Endometrial microvascular endothelial cells (primary cell): ENCODE data around the gene EPB41L2. TPM values are rescaled to one million over a fixed set of nuclear protein-coding genes. Genes with fewer than 3 reads are reported as not detected.
"Not testable (repeated sequence)": the region's sequence is repeated elsewhere in the genome, so short reads cannot be mapped to it uniquely, and the experiment has no call there.

Source experiments
- in situ Hi-C: cut with HindIII; loops from 2 replicates; pipeline ENCODE4 v1.10.0; 2017; ENCODE audit warnings: low sequenced_read_pairs, low pct_unique_long_range_greater_than_20kb; ENCODE audit errors: inconsistent ontology term
- total RNA-seq: library from RNA; depleted of rRNA; stranded (reverse); fragments of >200 nt; gene quantifications from one replicate; pipeline ENCODE4 v1.2.3, GENCODE V29; 2015; ENCODE audit errors: inconsistent ontology term

EPB41L2 gene
- total RNA-seq, 1 donor from 2014 or later: 50.5 TPM

GRCh38 chr6:131013495-131013894 lies 49.5 kb downstream of the EPB41L2 start:
- in situ Hi-C loops: no loop called here

- in situ Hi-C loops: no loop called here
Measured at GRCh38 chr6:131009790-131010189, 53.3 kb downstream of the EPB41L2 start.

DNA sequence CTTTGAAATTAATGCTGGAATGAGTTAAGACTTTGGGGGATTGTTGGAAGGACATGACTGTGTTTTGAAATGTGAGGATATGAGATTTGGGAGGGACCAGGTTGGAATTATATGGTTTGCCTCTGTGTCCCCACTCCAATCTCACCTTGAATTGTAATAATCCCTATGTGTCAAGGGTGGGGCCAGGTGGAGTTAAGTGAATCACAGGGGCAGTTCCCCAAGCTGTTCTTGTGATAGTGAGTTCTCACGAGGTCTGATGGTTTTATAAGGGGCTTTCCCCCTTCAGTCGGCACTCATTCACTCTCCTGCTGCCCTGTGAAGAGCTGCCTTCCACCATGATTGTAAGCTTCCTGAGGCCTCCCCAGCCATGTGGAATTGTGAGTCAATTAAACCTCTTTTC lies 54.1 kb downstream of the EPB41L2 start:
- in situ Hi-C loops: not testable (repeated sequence)

DNA sequence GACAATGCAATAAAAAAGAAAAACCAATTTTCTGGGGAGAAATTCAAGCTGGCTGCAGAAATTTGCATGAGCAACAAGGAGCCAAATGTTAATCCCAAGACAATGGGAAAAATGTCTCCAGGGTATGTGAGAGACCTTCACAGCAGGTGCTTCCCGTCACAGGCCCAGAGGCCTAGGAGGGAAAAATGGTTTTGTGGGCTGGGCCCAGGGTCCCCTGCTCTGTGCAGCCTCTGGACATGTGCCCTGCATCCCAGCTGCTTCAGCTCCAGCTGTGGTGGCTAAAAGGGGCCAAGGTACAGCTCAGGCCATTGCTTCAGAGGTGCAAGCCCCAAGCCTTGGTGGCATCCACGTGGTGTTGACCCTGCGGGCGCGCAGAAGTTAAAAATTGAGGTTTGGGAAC lies 55.1 kb downstream of the EPB41L2 start:
- in situ Hi-C loops: not testable (repeated sequence)

DNA sequence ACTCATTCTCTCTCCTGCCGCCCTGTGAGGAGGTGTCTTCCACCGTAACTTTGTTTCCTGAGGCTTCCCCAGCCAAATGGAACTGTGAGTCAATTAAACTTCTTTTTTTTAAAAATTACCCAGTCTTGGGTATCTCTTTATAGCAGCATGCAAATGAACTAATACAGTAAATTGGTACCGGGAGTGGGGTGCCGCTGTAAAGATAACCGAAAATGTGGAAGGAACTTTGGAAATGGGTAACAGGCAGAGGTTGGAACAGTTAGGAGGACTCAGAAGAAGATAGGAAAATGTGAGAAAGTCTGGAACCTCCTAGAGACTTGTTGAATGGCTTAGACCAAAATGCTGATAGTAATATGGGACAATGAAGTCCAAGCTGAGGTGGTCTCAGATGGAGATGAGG lies 55.8 kb downstream of the EPB41L2 start:
- in situ Hi-C loops: no loop called here

- in situ Hi-C loops: no loop called here
Measured at GRCh38 chr6:131005439-131006016, 57.5 kb downstream of the EPB41L2 start.

- in situ Hi-C loops: no loop called here
Measured at GRCh38 chr6:131004936-131005335, 58.1 kb downstream of the EPB41L2 start.

DNA sequence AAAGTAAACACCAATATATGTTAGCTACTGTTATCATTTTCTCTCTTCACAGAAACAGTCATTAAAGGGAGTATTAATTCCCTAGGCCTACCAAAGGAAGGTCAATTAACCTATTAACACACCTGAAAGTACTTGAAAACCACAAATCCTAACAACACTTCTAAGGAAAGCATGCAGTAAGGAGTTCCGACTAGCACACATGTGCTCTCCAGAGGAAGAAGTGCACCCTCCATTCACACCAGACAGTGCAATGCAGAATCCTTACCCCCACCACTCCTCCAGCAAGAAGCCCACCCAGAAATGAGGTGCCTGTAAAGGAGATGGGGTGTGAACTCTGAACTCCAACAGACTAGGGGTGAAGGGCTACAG lies 58.7 kb downstream of the EPB41L2 start:
- in situ Hi-C loops: no loop called here

GRCh38 chr6:131003488-131004386 lies 59.3 kb downstream of the EPB41L2 start:
- in situ Hi-C loops: no loop called here

- in situ Hi-C loops: no loop called here
Measured at GRCh38 chr6:131002661-131002980, 60.4 kb downstream of the EPB41L2 start.

- in situ Hi-C loops: no loop called here
Measured at GRCh38 chr6:131001945-131002660, 60.9 kb downstream of the EPB41L2 start.

DNA sequence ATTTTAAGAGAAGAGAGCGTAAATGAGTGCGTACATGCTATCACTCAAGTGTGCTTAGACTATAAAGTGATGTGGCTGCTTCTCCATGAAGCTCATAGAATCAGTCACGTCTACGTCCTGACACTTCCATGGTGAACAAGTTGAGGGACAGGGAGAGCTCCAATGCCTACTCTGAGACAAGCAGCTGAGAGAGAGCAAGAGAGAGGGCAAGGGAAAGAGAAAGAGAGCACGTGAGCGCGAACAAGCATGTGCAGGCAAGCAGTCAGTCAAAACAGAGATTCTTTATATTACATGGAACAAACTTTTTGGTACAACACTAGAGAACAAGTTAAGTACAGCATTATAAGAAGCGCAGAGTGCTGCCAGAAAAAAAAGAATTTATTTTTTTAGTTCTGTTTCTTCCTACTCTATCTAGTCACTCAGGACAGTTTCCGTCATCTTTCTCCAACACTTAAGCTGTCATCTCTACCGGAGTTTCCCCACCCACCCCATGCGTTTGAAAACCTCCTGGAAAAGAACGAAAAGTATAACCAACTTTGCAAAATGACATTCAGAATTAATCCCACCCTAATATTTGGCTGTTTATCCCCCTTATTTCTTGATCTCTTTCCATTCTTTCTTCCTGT lies 61.8 kb downstream of the EPB41L2 start:
- in situ Hi-C loops: no loop called here

- in situ Hi-C loops: no loop called here
Measured at GRCh38 chr6:131000544-131000943, 62.5 kb downstream of the EPB41L2 start.

DNA sequence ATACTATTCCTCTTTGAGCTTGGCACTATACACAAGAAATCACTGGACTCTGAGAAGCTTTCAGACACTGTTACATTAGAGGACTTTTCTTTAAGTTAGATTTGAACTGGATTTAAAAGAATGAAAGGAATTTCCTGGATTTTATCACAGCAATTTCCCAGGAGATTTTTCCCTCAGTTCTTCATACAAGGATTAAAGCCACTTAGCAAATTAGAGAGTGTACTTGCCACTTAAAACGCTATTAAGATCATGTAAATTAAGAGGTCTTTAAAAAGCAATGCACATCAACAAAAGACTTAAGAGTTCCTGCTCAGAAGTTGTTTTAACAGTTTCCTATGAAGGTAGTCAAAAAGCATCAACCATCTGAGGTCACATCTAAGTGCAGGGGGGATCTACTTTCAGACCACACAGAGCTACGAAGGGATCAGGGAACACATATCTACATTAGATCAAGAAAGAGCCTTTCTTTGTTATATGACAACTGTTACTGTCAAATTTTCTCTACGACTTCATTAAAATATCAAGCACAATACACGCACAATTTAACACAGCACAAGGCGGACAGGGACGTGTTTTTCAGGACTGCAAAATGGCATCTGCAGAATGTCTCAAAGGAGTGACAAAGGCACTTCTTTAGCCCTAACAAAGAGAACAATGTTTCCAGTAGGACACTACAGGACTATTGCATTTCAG lies 65.8 kb downstream of the EPB41L2 start:
- in situ Hi-C loops: no loop called here

DNA sequence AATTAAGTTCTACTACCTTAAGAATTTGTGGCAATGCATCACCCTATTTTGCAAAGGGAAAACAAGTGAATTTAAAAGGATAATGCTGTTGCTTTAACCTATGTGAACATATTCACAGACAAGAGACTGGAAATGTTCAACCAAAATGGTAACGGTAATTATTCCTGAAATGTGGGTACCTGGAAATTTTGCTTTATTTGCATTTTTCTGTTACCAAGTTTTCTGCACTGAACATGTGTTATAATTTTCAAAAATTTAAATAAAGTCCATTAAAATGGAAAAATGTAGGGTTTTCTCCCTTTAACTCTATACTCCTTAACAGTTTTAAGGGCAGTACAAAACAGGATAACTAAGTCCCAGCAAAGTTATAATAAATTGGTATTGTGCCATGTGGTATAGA lies 66.4 kb downstream of the EPB41L2 start:
- in situ Hi-C loops: no loop called here

GRCh38 chr6:130995783-130996447 lies 67.1 kb downstream of the EPB41L2 start:
- in situ Hi-C loops: no loop called here

- in situ Hi-C loops: no loop called here
Measured at GRCh38 chr6:130994319-130995097, 68.5 kb downstream of the EPB41L2 start.

GRCh38 chr6:130993292-130993765 lies 69.7 kb downstream of the EPB41L2 start:
- in situ Hi-C loops: no loop called here
